GM23338 (cell line): Measurements from ENCODE around the gene DUS4L.

Experiments used
- CREB1 ChIP-seq: fragments of 250-450 bp; sonication (Bioruptor Pico); IDR thresholded peaks from 2 replicates; pipeline ENCODE4 v1.5.0; 2020; ENCODE audit warnings: low read depth, mild to moderate bottlenecking, moderate library complexity
- EZH2 ChIP-seq: fragments of 200-600 bp; sonication (generic); IDR thresholded peaks from one replicate; pipeline ENCODE4 v1.8.0; 2017; ENCODE audit warnings: antibody characterized with exemption, mild to moderate bottlenecking, low read depth; ENCODE audit not compliant: unreplicated experiment
- EZH2phosphoT487 ChIP-seq: fragments of 200-600 bp; sonication (generic); IDR thresholded peaks from one replicate; pipeline ENCODE4 v1.8.1; 2018; ENCODE audit warnings: antibody characterized with exemption; ENCODE audit not compliant: unreplicated experiment
- JUNB ChIP-seq: IDR thresholded peaks from one replicate; pipeline ENCODE4 v1.6.1; 2016; ENCODE audit warnings: antibody characterized with exemption; ENCODE audit not compliant: unreplicated experiment
- NANOG ChIP-seq: IDR thresholded peaks from 2 replicates; pipeline ENCODE4 v1.6.1; 2016; ENCODE audit warnings: antibody characterized with exemption, borderline replicate concordance
- POLR2AphosphoS5 ChIP-seq: IDR thresholded peaks from 2 replicates; pipeline ENCODE4 v1.6.1; 2016; ENCODE audit warnings: antibody characterized with exemption, low read depth
- TF ChIP-seq, protein P1 (sequence below), 2 experiments: fragments of 200-600 bp in 1 of 2; sonication (generic) in 1 of 2; conservative IDR thresholded peaks; 2 replicates each; pipeline versions ENCODE4 v1.5.1 to v1.6.1; 2016 to 2017; ENCODE audit warnings: antibody characterized with exemption in 2 of 2, low read depth in 2 of 2, mild to moderate bottlenecking in 2 of 2, moderate library complexity in 1 of 2
- TF ChIP-seq, protein P2 (sequence below): IDR thresholded peaks from one replicate; pipeline ENCODE4 v1.6.1; 2018; ENCODE audit warnings: antibody characterized with exemption; ENCODE audit not compliant: unreplicated experiment
- TF ChIP-seq, protein P3 (sequence below): IDR thresholded peaks from 2 replicates; pipeline ENCODE4 v1.6.1; 2016; ENCODE audit warnings: antibody characterized with exemption
- TF ChIP-seq, protein P4 (sequence below): fragments of 250-450 bp; sonication (Bioruptor Pico); IDR thresholded peaks from 2 replicates; pipeline ENCODE4 v1.5.0; 2020; ENCODE audit warnings: mild to moderate bottlenecking, moderate library complexity

DNA sequence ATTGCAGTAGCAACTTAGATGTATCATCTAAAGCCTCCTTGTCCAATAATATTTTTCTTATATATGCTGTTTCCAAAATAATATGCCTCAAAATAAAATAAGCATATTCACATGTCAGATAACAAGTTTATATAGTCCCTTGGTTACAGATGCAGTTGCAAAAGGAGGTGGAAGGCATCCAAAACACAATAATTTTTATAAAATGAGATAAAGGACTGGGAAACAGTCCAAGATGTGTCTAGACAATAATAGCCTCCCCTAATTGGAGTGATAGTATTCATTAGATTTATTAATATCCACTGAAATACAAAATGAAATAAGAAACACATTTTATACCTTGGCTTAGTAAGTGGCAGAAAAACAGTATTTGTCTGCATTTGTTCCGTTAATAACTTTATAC lies 46.6 kb downstream of the DUS4L start:
- TF ChIP-seq EZH2phosphoT487 (no peak), EZH2 (no peak), POLR2AphosphoS5 (no peak), NANOG (no peak), CREB1 (no peak), JUNB (no peak)
- TF ChIP-seq, protein P1, sequence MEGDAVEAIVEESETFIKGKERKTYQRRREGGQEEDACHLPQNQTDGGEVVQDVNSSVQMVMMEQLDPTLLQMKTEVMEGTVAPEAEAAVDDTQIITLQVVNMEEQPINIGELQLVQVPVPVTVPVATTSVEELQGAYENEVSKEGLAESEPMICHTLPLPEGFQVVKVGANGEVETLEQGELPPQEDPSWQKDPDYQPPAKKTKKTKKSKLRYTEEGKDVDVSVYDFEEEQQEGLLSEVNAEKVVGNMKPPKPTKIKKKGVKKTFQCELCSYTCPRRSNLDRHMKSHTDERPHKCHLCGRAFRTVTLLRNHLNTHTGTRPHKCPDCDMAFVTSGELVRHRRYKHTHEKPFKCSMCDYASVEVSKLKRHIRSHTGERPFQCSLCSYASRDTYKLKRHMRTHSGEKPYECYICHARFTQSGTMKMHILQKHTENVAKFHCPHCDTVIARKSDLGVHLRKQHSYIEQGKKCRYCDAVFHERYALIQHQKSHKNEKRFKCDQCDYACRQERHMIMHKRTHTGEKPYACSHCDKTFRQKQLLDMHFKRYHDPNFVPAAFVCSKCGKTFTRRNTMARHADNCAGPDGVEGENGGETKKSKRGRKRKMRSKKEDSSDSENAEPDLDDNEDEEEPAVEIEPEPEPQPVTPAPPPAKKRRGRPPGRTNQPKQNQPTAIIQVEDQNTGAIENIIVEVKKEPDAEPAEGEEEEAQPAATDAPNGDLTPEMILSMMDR (conservative IDR thresholded peaks at IDR 0.05; ENCODE audit: low read depth in 2 of 2), result no peak
- TF ChIP-seq, protein P2, sequence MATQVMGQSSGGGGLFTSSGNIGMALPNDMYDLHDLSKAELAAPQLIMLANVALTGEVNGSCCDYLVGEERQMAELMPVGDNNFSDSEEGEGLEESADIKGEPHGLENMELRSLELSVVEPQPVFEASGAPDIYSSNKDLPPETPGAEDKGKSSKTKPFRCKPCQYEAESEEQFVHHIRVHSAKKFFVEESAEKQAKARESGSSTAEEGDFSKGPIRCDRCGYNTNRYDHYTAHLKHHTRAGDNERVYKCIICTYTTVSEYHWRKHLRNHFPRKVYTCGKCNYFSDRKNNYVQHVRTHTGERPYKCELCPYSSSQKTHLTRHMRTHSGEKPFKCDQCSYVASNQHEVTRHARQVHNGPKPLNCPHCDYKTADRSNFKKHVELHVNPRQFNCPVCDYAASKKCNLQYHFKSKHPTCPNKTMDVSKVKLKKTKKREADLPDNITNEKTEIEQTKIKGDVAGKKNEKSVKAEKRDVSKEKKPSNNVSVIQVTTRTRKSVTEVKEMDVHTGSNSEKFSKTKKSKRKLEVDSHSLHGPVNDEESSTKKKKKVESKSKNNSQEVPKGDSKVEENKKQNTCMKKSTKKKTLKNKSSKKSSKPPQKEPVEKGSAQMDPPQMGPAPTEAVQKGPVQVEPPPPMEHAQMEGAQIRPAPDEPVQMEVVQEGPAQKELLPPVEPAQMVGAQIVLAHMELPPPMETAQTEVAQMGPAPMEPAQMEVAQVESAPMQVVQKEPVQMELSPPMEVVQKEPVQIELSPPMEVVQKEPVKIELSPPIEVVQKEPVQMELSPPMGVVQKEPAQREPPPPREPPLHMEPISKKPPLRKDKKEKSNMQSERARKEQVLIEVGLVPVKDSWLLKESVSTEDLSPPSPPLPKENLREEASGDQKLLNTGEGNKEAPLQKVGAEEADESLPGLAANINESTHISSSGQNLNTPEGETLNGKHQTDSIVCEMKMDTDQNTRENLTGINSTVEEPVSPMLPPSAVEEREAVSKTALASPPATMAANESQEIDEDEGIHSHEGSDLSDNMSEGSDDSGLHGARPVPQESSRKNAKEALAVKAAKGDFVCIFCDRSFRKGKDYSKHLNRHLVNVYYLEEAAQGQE, result no peak
- TF ChIP-seq, protein P3, sequence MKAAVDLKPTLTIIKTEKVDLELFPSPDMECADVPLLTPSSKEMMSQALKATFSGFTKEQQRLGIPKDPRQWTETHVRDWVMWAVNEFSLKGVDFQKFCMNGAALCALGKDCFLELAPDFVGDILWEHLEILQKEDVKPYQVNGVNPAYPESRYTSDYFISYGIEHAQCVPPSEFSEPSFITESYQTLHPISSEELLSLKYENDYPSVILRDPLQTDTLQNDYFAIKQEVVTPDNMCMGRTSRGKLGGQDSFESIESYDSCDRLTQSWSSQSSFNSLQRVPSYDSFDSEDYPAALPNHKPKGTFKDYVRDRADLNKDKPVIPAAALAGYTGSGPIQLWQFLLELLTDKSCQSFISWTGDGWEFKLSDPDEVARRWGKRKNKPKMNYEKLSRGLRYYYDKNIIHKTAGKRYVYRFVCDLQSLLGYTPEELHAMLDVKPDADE, result no peak
- TF ChIP-seq, protein P4, sequence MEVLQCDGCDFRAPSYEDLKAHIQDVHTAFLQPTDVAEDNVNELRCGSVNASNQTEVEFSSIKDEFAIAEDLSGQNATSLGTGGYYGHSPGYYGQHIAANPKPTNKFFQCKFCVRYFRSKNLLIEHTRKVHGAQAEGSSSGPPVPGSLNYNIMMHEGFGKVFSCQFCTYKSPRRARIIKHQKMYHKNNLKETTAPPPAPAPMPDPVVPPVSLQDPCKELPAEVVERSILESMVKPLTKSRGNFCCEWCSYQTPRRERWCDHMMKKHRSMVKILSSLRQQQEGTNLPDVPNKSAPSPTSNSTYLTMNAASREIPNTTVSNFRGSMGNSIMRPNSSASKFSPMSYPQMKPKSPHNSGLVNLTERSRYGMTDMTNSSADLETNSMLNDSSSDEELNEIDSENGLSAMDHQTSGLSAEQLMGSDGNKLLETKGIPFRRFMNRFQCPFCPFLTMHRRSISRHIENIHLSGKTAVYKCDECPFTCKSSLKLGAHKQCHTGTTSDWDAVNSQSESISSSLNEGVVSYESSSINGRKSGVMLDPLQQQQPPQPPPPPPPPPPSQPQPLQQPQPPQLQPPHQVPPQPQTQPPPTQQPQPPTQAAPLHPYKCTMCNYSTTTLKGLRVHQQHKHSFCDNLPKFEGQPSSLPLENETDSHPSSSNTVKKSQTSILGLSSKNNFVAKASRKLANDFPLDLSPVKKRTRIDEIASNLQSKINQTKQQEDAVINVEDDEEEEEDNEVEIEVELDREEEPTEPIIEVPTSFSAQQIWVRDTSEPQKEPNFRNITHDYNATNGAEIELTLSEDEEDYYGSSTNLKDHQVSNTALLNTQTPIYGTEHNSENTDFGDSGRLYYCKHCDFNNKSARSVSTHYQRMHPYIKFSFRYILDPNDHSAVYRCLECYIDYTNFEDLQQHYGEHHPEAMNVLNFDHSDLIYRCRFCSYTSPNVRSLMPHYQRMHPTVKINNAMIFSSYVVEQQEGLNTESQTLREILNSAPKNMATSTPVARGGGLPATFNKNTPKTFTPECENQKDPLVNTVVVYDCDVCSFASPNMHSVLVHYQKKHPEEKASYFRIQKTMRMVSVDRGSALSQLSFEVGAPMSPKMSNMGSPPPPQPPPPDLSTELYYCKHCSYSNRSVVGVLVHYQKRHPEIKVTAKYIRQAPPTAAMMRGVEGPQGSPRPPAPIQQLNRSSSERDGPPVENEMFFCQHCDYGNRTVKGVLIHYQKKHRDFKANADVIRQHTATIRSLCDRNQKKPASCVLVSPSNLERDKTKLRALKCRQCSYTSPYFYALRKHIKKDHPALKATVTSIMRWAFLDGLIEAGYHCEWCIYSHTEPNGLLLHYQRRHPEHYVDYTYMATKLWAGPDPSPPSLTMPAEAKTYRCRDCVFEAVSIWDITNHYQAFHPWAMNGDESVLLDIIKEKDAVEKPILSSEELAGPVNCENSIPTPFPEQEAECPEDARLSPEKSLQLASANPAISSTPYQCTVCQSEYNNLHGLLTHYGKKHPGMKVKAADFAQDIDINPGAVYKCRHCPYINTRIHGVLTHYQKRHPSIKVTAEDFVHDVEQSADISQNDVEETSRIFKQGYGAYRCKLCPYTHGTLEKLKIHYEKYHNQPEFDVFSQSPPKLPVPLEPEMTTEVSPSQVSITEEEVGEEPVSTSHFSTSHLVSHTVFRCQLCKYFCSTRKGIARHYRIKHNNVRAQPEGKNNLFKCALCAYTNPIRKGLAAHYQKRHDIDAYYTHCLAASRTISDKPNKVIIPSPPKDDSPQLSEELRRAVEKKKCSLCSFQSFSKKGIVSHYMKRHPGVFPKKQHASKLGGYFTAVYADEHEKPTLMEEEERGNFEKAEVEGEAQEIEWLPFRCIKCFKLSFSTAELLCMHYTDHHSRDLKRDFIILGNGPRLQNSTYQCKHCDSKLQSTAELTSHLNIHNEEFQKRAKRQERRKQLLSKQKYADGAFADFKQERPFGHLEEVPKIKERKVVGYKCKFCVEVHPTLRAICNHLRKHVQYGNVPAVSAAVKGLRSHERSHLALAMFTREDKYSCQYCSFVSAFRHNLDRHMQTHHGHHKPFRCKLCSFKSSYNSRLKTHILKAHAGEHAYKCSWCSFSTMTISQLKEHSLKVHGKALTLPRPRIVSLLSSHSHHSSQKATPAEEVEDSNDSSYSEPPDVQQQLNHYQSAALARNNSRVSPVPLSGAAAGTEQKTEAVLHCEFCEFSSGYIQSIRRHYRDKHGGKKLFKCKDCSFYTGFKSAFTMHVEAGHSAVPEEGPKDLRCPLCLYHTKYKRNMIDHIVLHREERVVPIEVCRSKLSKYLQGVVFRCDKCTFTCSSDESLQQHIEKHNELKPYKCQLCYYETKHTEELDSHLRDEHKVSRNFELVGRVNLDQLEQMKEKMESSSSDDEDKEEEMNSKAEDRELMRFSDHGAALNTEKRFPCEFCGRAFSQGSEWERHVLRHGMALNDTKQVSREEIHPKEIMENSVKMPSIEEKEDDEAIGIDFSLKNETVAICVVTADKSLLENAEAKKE (CRISPR knock-in tag), result no peak
